Kidney epithelial cell (primary cell): ENCODE measurements around the gene GFY. TPM values are rescaled to one million over a fixed set of nuclear protein-coding genes. Genes with fewer than 3 reads are reported as not detected.

Experiments used
- DNase-seq: peaks from one replicate; pipeline ENCODE4 v3.0.0-alpha.2; 2010; ENCODE audit warnings: low read depth
- H3K27me3 ChIP-seq: 2 replicates; pipeline ENCODE4 v1.6.0; 2011; ENCODE audit warnings: low read length; ENCODE audit not compliant: control insufficient read depth, insufficient read depth
- H3K36me3 ChIP-seq: 2 replicates; pipeline ENCODE4 v1.5.1; 2011; ENCODE audit warnings: low read length; ENCODE audit not compliant: control insufficient read depth, insufficient read depth
- H3K4me3 ChIP-seq: 2 replicates; pipeline ENCODE4 v1.5.1; 2011; ENCODE audit warnings: low read depth, mild to moderate bottlenecking, control low read depth, low read length
- total RNA-seq: library from RNA; depleted of rRNA; stranded (reverse); fragments of >200 nt; gene quantifications from 2 replicates; pipeline ENCODE4 v1.2.3, GENCODE V29; 2015
- TF ChIP-seq, protein P1 (sequence below): IDR thresholded peaks from 2 replicates; pipeline ENCODE4 v1.5.1; 2011; ENCODE audit warnings: mild to moderate bottlenecking, moderate library complexity, low read length, control low read depth, inconsistent platforms; ENCODE audit not compliant: insufficient read depth, poor library complexity, severe bottlenecking

GFY gene
- total RNA-seq, 1 donor from 2014 or later, result not detected

GRCh38 chr19:49427855-49428546 is 2.8 kb downstream of the GFY start:
- H3K4me3 ChIP-seq, result no peak overlapping the region
- peaks cover 98% of the 10 kb centered on the region for H3K27me3 ChIP-seq
- H3K36me3 ChIP-seq, result no peaks in the 10 kb centered on the region
- no peak for DNase-seq
- TF ChIP-seq, protein P1, sequence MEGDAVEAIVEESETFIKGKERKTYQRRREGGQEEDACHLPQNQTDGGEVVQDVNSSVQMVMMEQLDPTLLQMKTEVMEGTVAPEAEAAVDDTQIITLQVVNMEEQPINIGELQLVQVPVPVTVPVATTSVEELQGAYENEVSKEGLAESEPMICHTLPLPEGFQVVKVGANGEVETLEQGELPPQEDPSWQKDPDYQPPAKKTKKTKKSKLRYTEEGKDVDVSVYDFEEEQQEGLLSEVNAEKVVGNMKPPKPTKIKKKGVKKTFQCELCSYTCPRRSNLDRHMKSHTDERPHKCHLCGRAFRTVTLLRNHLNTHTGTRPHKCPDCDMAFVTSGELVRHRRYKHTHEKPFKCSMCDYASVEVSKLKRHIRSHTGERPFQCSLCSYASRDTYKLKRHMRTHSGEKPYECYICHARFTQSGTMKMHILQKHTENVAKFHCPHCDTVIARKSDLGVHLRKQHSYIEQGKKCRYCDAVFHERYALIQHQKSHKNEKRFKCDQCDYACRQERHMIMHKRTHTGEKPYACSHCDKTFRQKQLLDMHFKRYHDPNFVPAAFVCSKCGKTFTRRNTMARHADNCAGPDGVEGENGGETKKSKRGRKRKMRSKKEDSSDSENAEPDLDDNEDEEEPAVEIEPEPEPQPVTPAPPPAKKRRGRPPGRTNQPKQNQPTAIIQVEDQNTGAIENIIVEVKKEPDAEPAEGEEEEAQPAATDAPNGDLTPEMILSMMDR, result no peak

- Histone ChIP-seq H3K27me3 (peaks cover 98% of the 10 kb centered on the region), H3K4me3 (no peak overlapping the region), H3K36me3 (no peaks in the 10 kb centered on the region)
- TF ChIP-seq, protein P1, result no peak
- DNase-seq, result no peak
These were observed 3.6 kb downstream of the GFY start for GRCh38 chr19:49428547-49429451.

GRCh38 chr19:49430172-49430677 is 5.0 kb downstream of the GFY start:
- Histone ChIP-seq H3K27me3 (peaks cover 99% of the 10 kb centered on the region), H3K4me3 (no peak overlapping the region), H3K36me3 (no peaks in the 10 kb centered on the region)
- TF ChIP-seq, protein P1, result no peak
- DNase-seq, result no peak

DNA sequence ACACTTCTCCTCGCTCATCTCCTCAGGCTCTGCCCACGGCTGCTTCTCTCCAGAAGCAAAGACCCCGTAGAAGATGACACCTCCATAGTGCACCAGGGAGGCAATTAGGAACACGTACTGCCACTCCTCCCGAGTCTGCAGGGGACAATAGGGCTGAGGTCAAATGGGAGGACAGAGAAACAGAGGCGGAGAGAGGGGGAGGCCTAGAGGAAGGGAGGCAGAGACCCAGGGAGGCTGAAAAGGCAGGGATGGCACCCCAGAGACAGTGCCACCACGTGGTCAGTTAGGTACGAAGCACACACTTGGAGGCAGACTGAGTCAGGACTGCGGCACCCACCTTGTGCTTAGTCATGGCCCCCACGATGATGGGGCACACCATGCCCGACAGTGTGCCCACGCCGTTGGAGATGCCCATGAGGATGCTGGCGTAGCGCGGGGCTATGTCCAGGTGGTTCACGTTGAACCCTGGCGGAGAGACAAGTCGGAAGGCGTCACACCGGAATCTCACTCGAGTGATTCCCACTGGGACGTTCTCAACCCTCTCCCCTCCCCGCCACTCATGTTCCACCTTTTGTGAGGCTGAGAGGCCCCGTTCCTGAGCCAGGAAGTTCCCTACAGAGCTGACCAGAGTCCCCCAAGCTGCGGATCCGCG is 5.6 kb downstream of the GFY start:
- Histone ChIP-seq H3K4me3 (no peak overlapping the region), H3K27me3 (peaks cover 99% of the 10 kb centered on the region), H3K36me3 (no peaks in the 10 kb centered on the region)
- TF ChIP-seq, protein P1, result no peak
- no peak for DNase-seq

DNA sequence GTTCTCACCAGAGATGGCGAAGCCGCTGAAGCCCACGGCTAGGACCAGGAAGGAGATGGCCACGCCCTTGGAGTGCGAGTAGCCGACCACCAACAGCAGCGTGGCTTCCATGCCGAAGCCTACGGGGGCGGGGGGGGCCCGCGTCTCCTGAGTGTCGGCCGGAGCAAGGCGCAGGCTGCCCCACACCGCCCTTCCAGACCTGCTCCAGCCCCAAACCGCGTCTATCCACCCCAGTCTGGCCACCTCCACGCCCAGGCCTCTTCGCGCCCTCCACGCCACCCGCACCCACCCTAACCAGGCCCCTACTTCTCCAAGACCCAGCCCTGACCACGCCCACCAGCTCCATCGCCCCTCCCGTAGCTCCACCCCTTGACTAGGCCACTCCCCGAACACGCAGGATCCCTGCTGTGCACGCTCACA is 6.2 kb downstream of the GFY start:
- Histone ChIP-seq H3K4me3 (no peak overlapping the region), H3K27me3 (peaks cover 99% of the 10 kb centered on the region)
- TF ChIP-seq, protein P1, result no peak

More for the DNA sequence above, 6.2 kb downstream of the GFY start:
- no peak for DNase-seq
- H3K36me3 ChIP-seq, result no peaks in the 10 kb centered on the region
